DOHH2 (cell line): Measurements from ENCODE around the gene CALHM3.

Experiments
- EZH2phosphoT487 ChIP-seq: fragments of 200-600 bp; sonication (generic); IDR thresholded peaks from 2 replicates; pipeline ENCODE4 v1.6.1; 2017; ENCODE audit warnings: borderline replicate concordance, mild to moderate bottlenecking, antibody characterized with exemption, low read length, moderate library complexity, mixed read lengths
- TF ChIP-seq, protein P1 (sequence below): fragments of 200-600 bp; sonication (generic); IDR thresholded peaks from one replicate; pipeline ENCODE4 v1.5.1; 2014; ENCODE audit warnings: antibody characterized with exemption, mild to moderate bottlenecking, low read depth, low read length; ENCODE audit not compliant: poor library complexity, severe bottlenecking

DNA sequence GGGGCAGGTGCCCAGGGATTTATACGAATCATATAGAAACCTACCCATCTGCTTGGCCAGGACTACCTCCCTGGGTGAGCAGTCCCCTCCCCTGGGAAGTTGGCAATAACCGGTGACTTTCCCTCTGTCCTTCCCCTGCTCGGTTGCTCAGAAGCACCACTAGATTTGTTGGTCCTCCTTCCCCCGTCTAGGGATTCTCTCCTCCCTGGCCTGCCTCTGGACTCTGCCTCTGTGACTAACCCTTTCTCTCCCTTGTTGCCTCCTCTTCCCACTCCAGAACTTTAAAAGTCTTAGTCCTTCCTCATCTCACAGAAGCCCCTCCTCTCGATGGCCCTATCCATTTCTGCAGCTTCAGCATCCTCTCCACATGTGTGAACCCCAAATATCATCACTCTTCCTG is 9.8 kb downstream of the CALHM3 start:
- TF ChIP-seq, protein P1, sequence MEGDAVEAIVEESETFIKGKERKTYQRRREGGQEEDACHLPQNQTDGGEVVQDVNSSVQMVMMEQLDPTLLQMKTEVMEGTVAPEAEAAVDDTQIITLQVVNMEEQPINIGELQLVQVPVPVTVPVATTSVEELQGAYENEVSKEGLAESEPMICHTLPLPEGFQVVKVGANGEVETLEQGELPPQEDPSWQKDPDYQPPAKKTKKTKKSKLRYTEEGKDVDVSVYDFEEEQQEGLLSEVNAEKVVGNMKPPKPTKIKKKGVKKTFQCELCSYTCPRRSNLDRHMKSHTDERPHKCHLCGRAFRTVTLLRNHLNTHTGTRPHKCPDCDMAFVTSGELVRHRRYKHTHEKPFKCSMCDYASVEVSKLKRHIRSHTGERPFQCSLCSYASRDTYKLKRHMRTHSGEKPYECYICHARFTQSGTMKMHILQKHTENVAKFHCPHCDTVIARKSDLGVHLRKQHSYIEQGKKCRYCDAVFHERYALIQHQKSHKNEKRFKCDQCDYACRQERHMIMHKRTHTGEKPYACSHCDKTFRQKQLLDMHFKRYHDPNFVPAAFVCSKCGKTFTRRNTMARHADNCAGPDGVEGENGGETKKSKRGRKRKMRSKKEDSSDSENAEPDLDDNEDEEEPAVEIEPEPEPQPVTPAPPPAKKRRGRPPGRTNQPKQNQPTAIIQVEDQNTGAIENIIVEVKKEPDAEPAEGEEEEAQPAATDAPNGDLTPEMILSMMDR, result no peak
- TF ChIP-seq EZH2phosphoT487, result no peak
